Suprapubic skin (tissue), 4 donors: Measurements from ENCODE around the gene SLC5A12. TPM values are rescaled to one million over a fixed set of nuclear protein-coding genes. Genes with fewer than 3 reads are reported as not detected.

Source experiments
- DNase-seq, 2 donors: peaks; one replicate each; pipeline ENCODE4 v3.0.0-alpha.2; 2019; ENCODE audit warnings: low spot score in 2 of 2
- H3K27ac ChIP-seq: fragments of 200-600 bp; sonication (generic); one replicate; pipeline ENCODE4 v1.5.1; 2019
- H3K27me3 ChIP-seq: fragments of 200-600 bp; sonication (generic); one replicate; pipeline ENCODE4 v1.5.1; 2019
- H3K36me3 ChIP-seq: fragments of 200-600 bp; sonication (generic); one replicate; pipeline ENCODE4 v1.5.1; 2019
- H3K4me1 ChIP-seq: fragments of 200-600 bp; sonication (generic); one replicate; pipeline ENCODE4 v1.5.1; 2019
- H3K4me3 ChIP-seq: fragments of 200-600 bp; sonication (generic); one replicate; pipeline ENCODE4 v1.5.1; 2019; ENCODE audit warnings: mild to moderate bottlenecking
- H3K9me3 ChIP-seq: fragments of 200-600 bp; sonication (generic); one replicate; pipeline ENCODE4 v1.5.1; 2019
- CTCF ChIP-seq, 2 donors: fragments of 200-600 bp in 1 of 2; fragments of 450-650 bp in 1 of 2; sonication (generic) in 1 of 2; IDR thresholded peaks; one replicate each; pipeline ENCODE4 v1.5.1; 2016 to 2019; ENCODE audit warnings: antibody characterized with exemption in 2 of 2, mild to moderate bottlenecking in 1 of 2, moderate library complexity in 1 of 2
- EP300 ChIP-seq: sonication (generic); formaldehyde crosslinking; IDR thresholded peaks from one replicate; pipeline ENCODE4 v1.6.1; 2017; ENCODE audit warnings: antibody characterized with exemption
- POLR2A ChIP-seq, 2 donors: fragments of 450-650 bp; IDR thresholded peaks; one replicate each; pipeline ENCODE4 v1.6.1; 2017; ENCODE audit warnings: antibody characterized with exemption in 2 of 2, mild to moderate bottlenecking in 2 of 2, moderate library complexity in 2 of 2
- POLR2AphosphoS5 ChIP-seq, 3 donors: sonication (generic); formaldehyde crosslinking; IDR thresholded peaks; one replicate each; pipeline ENCODE4 v1.6.1; 2017; ENCODE audit warnings: antibody characterized with exemption in 3 of 3
- WGBS: methylation state at CpG from one replicate; pipeline ENCODE4 v1.1.5; 2018; 5-methylcytosine and 5-hydroxymethylcytosine counted together
- total RNA-seq, 4 donors: library from RNA; depleted of rRNA; stranded (reverse); fragments of >200 nt; gene quantifications; one replicate each; pipeline ENCODE4 v1.1.0, GENCODE V29; 2016

The SLC5A12 gene
- total RNA-seq, 4 donors from 2014 or later: not detected

GRCh38 chr11:26764315-26764714, 42.5 kb upstream of the SLC5A12 start:
- Histone ChIP-seq H3K27me3 (no peaks in the 10 kb centered on the region), H3K27ac (no peak overlapping the region), H3K9me3 (no peaks in the 10 kb centered on the region), H3K36me3 (no peaks in the 10 kb centered on the region), H3K4me3 (no peak overlapping the region), H3K4me1 (no peaks in the 10 kb centered on the region)
- DNase-seq: no peak
- TF ChIP-seq EP300 (no peak), POLR2A (IDR thresholded peaks at IDR 0.05) (no peak), POLR2AphosphoS5 (IDR thresholded peaks at IDR 0.05) (no peak), CTCF (IDR thresholded peaks at IDR 0.05) (no peak)
- 94% methylated on average over 5 of the region's 5 CpGs for WGBS

- no peaks in the 10 kb centered on the region for H3K36me3 ChIP-seq
- H3K4me1 ChIP-seq: no peaks in the 10 kb centered on the region
- DNase-seq: no peak
- H3K27me3 ChIP-seq: no peaks in the 10 kb centered on the region
- TF ChIP-seq POLR2AphosphoS5 (IDR thresholded peaks at IDR 0.05) (no peak), CTCF (IDR thresholded peaks at IDR 0.05) (no peak), EP300 (no peak), POLR2A (IDR thresholded peaks at IDR 0.05) (no peak)
- no peaks in the 10 kb centered on the region for H3K9me3 ChIP-seq
- 81% methylated on average over 5 of the region's 5 CpGs for WGBS
- no peak overlapping the region for H3K27ac ChIP-seq
- no peak overlapping the region for H3K4me3 ChIP-seq
Observed at GRCh38 chr11:26762089-26762488, 40.2 kb upstream of the SLC5A12 start.

DNA sequence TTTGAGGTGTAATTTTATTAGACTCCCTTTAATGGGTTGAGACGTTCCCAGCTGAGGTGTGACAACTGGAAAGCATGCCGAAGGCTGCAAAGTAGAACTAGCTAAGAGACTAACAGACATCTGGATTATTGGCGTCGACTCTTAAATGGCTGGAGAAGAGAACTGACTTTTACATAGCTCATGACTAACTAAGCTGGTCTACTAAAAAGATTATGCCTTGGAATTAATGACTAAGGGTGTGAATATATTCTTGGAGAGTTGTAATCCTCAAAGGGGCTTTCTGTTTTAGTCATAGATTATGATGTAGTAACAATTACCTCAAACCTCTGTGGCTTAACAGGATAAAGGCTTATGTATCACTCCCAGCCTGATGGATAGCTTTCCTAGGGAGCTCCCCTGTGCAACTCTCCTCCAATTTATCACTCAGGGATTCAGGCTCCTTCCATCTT, 39.5 kb upstream of the SLC5A12 start:
- Histone ChIP-seq H3K27me3 (no peaks in the 10 kb centered on the region), H3K9me3 (no peaks in the 10 kb centered on the region), H3K36me3 (no peaks in the 10 kb centered on the region), H3K27ac (no peak overlapping the region), H3K4me3 (no peak overlapping the region), H3K4me1 (no peaks in the 10 kb centered on the region)
- no peak for TF ChIP-seq CTCF (IDR thresholded peaks at IDR 0.05)
- no peak for DNase-seq
- 84% methylated on average over 4 of the region's 4 CpGs for WGBS

DNA sequence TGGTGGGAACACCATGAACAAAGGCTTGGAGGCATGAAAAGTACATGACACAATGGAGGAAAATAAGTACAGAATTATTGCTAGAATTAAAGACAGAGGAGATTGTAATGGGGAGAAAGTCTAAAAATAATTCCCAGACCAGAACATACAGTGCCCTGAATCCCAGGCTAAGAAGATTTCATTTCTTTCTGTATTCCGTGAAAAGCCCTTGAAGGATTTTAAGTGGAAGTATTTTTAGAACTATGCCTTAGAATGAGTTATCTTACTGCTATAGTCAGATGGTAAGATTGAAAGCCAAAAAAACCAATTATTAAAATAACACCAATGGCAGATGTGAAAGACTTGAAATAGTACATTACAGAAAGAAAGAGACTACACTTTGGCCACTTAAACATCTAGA, 36.1 kb upstream of the SLC5A12 start:
- no peak overlapping the region for H3K27ac ChIP-seq

GRCh38 chr11:26755762-26756161, 33.9 kb upstream of the SLC5A12 start:
- H3K4me1 ChIP-seq: no peaks in the 10 kb centered on the region
- H3K36me3 ChIP-seq: no peaks in the 10 kb centered on the region
- DNase-seq: no peak
- no peaks in the 10 kb centered on the region for H3K27me3 ChIP-seq
- H3K27ac ChIP-seq: no peak overlapping the region
- no peak overlapping the region for H3K4me3 ChIP-seq
- no peaks in the 10 kb centered on the region for H3K9me3 ChIP-seq
- WGBS: 92% methylated on average over 4 of the region's 4 CpGs
- TF ChIP-seq CTCF (IDR thresholded peaks at IDR 0.05): no peak

More for the DNA sequence above, 36.1 kb upstream of the SLC5A12 start:
- Histone ChIP-seq H3K36me3 (no peaks in the 10 kb centered on the region), H3K4me3 (no peak overlapping the region), H3K9me3 (no peaks in the 10 kb centered on the region), H3K27me3 (no peaks in the 10 kb centered on the region), H3K4me1 (no peaks in the 10 kb centered on the region)
- no peak for TF ChIP-seq EP300
- no peak for TF ChIP-seq CTCF (IDR thresholded peaks at IDR 0.05)
- no peak for TF ChIP-seq POLR2A (IDR thresholded peaks at IDR 0.05)
- no peak for TF ChIP-seq POLR2AphosphoS5 (IDR thresholded peaks at IDR 0.05)
- 83% methylated on average over 1 of the region's 1 CpG for WGBS
- no peak for DNase-seq
